Cerebellar nuclear complex (tissue), 1 donor: Measurements from ENCODE around the gene FRMD4A.
"Not testable (repeated sequence)": the region's sequence is repeated elsewhere in the genome, so short reads cannot be mapped to it uniquely, and the experiment has no call there.

Source experiments
- DNase-seq, 2 experiments: peaks; one replicate each; lab custom pipeline; 2025; lab: John Stamatoyannopoulos, UW

The FRMD4A gene

DNA sequence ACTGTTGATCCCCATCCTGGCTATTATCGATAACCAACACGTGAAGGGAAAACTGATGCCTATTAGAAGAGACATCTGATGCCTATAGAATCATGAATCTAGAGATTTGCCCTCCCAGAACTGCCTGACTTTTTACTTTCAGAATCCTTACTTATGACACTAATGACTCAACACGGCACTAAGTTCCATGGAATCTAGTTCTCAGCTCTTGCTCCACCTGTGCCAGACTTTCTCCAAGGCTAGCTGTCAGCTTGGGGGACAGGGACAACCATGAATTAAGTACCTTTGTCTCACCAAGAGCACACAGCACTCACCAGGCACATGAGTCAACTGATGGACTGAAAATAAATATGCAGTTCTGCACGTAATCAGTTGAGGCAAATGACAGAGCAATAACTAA, 184.2 kb downstream of the FRMD4A start:
- no peak for DNase-seq

GRCh38 chr10:14146025-14146424, 184.7 kb downstream of the FRMD4A start:
- no peak for DNase-seq

- DNase-seq: peak; percentile 65 to 90
Measured at GRCh38 chr10:14144451-14144850, 186.3 kb downstream of the FRMD4A start.

GRCh38 chr10:14142606-14143250, 188.0 kb downstream of the FRMD4A start:
- no peak for DNase-seq

- DNase-seq: no peak
Measured at GRCh38 chr10:14141283-14141682, 189.4 kb downstream of the FRMD4A start.

DNA sequence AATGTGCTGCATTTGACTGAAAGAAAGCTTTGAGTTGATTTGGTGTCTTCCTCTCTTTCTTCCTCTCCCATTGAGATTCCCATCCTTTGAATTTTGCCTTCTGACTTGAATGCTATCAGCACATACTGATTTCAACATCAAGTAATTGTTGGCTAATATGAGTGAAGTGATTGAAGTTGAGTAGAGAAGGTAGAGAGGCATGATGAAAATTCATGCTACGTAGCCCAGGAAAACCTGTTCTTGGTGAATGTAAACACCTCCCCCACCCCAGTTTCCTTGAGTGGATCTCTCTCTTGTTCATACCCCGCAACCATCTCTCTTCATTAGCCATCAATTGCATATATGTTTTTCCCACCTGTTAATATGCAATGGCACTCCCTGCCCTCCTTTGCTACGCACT, 193.3 kb downstream of the FRMD4A start:
- no peak for DNase-seq

DNA sequence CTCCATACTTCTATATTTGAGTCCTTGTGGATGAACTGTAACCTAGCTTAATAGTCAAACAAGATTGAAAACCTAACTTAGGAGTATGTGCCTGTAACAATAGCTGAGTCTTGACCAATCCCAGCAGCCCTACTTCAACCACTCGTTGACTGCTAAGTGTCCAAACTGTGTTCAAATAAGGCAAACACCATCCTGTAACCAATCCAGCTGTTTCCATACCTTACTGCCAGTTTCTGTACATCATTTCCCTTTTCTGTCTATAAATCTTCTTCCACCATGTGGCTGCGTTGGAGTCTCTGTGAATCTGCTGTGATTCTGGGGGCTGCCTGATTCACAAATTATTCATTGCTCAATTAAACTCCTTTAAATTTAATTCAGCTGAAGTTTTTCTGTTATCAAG, 195.5 kb downstream of the FRMD4A start:
- not testable (repeated sequence) for DNase-seq

- DNase-seq: no peak
Measured at GRCh38 chr10:14134275-14134674, 196.4 kb downstream of the FRMD4A start.

DNA sequence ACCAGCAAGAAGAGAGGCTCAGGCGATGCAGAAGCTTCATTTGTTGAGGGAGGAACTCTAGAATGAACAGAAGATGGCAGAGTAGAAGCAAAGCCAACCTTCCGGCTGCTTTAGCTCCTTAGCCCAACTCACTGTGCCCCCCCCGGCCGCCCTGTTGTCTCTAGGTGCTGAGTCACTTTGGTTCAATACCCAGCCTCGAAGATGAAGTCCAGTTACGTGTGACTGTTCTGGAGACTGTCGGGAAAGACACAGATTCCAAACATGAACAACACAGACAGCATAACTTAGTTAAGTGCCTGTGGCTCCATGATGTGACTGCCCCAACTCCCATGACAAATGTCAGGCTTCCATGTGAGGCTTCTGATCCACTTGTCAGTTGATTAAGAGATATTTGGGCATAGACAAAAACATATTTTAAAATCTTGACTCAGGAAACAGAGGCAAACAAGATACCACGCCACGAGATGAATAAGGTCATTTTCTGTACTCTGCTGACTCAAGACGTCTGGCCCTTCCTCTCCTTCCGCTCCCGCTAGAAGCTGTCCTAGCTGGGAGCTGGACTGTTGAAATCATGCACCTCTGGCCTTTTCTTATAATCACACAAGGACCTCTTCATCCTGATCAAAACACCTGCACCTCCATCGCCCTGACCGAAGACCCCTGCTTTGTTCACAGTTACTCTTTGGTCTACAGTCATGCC, 199.3 kb downstream of the FRMD4A start:
- no peak for DNase-seq

GRCh38 chr10:14129770-14130169, 201.0 kb downstream of the FRMD4A start:
- DNase-seq: peak; percentile 26 to 88

- DNase-seq: no peak
Measured at GRCh38 chr10:14128519-14128918, 202.2 kb downstream of the FRMD4A start.

GRCh38 chr10:14126697-14127440, 203.9 kb downstream of the FRMD4A start:
- no peak for DNase-seq

GRCh38 chr10:14125564-14125963, 205.2 kb downstream of the FRMD4A start:
- DNase-seq: no peak

DNA sequence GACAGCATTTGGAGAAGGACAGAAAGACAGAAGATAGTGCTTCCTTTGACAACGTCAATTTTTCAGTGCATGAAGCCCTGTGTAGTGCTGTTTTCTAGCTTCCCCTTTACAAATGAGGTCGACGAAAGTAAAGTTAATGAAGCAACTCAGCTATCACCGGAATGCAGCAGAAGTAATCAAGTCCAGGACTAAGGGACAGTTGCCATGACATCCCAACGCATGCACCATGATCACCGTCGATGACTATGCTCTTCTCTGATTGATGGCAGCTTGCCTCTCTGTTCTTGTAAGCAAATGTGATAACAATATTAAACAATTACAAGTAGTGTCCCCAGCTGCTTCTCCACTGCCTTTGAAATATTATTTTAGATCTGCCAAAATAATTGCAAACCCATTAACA, 205.8 kb downstream of the FRMD4A start:
- no peak for DNase-seq

DNA sequence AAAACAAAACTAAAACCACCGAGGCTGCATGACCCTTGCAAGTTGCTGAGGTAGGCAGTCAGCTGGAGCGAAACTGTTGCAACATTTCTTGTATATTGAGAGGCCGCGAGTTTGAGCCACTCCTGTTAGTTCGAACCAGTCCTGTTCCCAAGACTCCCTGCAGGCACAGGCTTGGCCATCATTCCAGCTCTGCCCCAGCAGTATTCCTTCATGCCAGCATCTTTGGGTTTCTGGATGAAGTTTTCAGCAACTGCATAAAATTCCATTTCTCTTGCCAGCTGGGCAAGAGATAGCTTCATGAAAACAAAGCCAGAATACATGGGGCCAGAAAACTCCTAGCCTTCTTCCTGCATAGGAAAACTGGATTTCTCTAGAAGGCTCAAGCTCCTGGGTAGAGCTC, 207.6 kb downstream of the FRMD4A start:
- DNase-seq: no peak

GRCh38 chr10:14120812-14121211, 209.9 kb downstream of the FRMD4A start:
- no peak for DNase-seq

DNA sequence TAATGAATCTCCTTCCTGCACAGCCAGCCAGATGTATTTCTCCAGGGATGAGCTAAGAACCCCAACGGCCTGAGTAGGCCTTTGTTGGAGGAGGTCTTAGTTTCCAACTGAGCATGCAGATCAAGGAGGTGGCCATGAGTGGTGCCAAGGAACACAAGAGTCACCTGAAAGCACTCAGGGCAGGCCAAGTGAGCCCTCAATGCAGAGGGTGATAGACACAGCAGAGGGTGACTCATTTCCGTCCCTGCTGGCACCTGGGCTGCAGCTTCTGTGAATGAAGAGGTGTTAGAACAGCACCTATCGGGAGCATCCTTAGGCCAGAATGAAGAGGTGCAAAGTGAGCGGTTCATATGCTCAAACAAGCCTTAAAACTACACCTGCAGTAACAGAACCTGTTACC, 211.8 kb downstream of the FRMD4A start:
- no peak for DNase-seq

GRCh38 chr10:14116837-14117236, 213.9 kb downstream of the FRMD4A start:
- DNase-seq: no peak

DNA sequence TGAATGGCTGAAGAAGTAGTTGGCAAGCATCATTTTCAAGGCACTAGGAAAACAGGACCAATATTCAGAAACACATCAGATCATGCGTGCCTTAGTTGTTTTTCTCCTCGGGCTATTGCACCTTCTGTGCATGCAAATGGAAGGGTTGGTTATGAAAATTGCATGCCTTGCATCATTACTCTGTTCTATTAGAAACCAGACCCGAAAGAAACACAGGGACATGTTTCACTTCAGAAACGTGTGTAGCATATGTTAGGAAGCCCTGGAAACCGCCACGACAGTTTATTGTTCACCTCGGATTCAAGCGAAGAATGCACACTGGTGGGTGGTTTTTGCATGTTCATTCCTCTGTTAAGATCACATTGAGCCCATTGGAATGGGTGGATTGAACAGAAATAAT, 214.7 kb downstream of the FRMD4A start:
- DNase-seq: no peak

GRCh38 chr10:14114791-14115190, 215.9 kb downstream of the FRMD4A start:
- no peak for DNase-seq

- DNase-seq: no peak
Measured at GRCh38 chr10:14112056-14112455, 218.7 kb downstream of the FRMD4A start.

- no peak for DNase-seq
Measured at GRCh38 chr10:14111208-14111607, 219.5 kb downstream of the FRMD4A start.

DNA sequence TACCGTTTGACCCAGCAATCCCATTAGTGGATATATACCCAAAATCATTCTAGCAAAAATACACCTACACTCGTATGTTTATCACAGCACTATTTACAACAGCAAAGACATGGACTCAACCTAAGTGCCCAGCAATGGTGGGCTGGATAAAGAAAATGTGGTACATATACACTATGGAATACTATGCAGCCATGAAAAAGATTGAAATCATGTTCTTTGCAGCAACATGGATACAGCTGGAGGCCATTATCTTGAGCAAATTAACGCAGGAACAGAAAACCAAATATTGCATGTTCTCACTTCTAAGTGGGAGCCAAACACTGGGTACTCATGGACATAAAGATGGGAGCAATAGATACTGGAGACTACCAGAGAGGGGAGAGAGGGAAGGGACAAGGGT, 223.9 kb downstream of the FRMD4A start:
- no peak for DNase-seq
